NCI-H146 treated with DMSO at 0.1 percent for 48 hours (cell line): Measurements from ENCODE around the gene ZNF155.
"Not testable (repeated sequence)": the region's sequence is repeated elsewhere in the genome, so short reads cannot be mapped to it uniquely, and the experiment has no call there.

Experiments used
- DNase-seq: peaks from one replicate; lab custom pipeline; 2025; ENCODE audit not compliant: unreplicated experiment; lab: John Stamatoyannopoulos, UW

Gene ZNF155

GRCh38 chr19:43983912-43984686 lies at the start of gene ZNF155:
Gene ZNF155 (plus strand): TSS chr19:43984188. CDS start chr19:43988544, 4,356 bp downstream.
- peak; percentile 98 for DNase-seq

- DNase-seq: peak; percentile 81
Measured at GRCh38 chr19:43934985-43935708, 48.8 kb upstream of the ZNF155 start, which contains the start of gene ZNF45. Gene ZNF45 (minus strand): TSS chr19:43935282. CDS start chr19:43922185, 13,097 bp downstream.

- no peak for DNase-seq
Measured at GRCh38 chr19:43936188-43936587, 47.8 kb upstream of the ZNF155 start.

DNA sequence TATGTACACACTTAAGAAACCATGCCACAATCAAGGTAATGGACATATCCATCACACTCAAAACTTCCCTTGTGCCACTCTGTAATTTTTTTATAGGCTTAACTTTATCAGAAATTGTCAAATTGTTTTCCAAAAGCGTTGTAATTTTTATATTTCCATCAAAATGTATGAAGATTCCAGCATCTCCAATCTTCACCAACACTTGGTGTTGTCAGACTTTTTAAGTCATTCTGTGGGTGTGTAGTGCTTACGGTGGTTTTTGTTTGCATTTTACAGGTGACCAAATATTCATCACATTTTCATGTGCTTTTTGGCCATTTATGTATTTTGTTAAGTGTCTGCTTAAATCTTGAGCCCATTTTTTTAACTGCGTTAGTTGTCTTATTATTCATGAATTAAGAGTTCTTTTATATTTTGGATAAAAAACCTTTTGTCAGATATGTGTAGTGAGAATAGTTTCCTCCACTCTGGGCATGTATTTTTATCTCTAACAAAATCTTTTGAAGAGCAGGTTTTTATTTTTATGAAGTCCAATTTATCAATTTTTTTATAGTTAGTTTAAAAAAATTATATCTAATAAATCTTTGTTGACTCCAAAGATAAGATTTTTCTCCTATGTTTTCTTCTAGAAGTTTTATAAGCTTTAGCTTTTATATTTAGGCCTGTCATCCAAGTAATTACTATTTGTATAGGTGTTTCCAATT lies 44.3 kb upstream of the ZNF155 start:
- DNase-seq: no peak

GRCh38 chr19:43940719-43941118 lies 43.3 kb upstream of the ZNF155 start:
- DNase-seq: no peak

DNA sequence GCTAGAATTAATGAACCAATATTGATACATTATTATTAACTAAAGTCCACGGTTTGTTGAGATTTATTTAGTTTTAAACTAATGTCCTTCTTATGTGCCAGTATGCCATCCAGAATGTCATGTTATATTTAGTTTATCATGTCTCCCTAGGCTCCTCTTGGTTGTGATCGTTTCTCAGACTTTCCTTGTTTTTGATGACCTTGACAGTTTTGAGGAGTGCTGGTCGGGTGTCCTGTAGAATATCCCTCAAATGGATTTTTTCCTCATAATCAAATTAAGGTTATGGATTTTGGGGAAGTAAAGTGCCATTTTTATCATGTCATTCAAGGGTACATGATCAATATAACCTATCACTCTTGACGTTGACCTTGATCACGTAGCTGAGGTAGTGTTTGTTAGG lies 42.8 kb upstream of the ZNF155 start:
- no peak for DNase-seq

- DNase-seq: not testable (repeated sequence)
Measured at GRCh38 chr19:43947412-43947811, 36.6 kb upstream of the ZNF155 start.

DNA sequence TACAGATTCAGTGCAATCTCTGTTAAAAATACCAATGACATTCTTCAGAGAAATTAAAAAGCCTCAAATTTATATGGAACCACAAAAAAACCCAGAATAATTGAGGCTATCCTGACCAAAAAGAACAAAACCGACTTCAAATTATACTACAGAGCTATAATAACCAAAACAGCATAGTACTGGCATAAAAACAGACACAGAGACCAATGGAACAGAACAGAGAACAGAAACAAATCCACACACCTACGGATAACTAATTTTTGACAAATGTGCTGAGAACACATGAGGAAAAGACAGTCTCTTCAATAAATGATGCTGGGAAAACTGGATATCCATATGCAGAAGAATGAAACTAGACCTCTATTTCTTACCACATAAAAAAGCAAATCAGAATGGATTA lies 34.2 kb upstream of the ZNF155 start:
- DNase-seq: not testable (repeated sequence)

DNA sequence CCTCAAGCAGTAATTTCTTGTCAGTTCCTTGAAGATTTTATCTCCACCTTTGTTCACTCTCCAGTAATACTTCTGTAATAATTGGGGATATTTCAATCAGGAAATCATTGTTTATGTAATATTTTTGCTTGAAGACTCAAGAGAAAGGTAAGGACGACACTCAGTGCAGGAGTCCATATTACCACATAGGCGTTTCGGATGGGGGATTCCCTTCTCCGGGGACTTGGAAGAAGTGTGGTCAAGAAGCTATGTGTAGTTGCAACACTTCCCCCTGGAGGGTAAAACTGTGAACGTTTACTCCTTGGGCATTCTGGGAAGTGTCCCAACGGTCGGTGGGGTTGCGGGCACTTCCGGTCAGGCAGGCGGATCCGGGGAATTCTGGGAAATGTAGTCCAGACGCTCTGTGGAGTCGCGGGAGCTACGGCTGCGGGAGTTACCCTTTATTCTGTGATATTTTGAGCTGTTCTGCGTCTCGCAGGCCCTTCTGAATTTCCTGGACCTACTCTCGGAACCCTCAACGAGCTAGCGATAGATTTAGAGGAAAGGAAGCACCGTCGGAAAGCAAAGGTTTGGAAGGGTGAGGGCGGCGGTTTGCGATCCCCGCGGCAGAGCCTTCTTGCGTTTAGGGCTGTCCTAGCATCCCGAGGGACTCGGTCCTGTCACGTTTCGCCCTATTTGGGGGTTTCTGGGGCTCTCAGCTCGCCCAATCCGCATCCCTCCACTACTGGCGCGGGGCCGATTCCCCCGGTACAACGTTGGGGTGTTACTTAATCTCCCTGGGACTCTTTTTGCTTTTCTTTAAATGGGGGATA lies 32.9 kb upstream of the ZNF155 start, which contains the start of gene ZNF221:
Gene ZNF221, plus strand, starts transcription at position 395 of the 812 bp plus-strand sequence. CDS start 11,499 bp downstream, outside the sequence.
- DNase-seq: peak; percentile 78

- no peak for DNase-seq
Measured at GRCh38 chr19:43956827-43957226, 27.2 kb upstream of the ZNF155 start.

DNA sequence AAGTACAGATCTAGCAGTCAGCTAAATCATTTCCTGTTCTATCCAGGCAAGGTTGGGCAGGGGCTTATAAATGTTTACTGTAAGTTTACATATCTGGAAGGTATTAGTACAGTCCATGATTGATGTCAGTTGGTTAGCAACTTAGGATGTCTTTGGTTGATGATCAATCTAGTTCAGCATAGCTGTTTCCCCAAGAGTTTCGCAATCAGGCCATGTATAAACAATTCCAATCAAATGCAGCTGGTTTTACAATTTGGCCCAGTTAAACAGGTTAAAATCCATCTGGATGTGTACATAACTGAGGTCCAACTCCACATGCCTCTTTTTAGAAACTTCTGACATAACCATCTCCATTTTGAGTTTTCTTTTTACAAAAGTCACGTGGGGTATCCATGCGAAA lies 26.1 kb upstream of the ZNF155 start:
- DNase-seq: no peak

DNA sequence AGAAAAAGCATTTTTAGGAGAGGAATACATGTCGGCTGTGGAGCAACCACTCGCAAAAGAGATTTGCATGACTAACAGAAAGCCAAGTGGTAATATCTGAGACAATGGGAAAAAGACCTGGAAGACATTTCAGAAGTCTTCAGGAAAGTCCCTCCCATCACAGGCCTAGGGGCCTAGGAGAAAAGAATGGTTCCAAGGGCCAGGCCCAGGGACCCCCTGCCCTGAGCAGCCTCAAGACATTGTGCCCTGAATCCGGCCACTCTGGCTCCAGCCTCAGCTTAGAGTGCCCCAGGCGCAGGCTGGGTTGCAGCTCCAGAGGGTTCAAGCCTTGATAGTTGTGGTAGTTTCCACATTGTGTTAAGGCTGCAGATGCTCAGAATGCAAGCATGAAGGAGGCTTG lies 23.6 kb upstream of the ZNF155 start:
- no peak for DNase-seq

- DNase-seq: no peak
Measured at GRCh38 chr19:43966079-43966694, 17.8 kb upstream of the ZNF155 start.

- DNase-seq: no peak
Measured at GRCh38 chr19:43976732-43977131, 7.3 kb upstream of the ZNF155 start.

GRCh38 chr19:43983544-43983911 lies 460 bp upstream of the ZNF155 start:
- DNase-seq: no peak

DNA sequence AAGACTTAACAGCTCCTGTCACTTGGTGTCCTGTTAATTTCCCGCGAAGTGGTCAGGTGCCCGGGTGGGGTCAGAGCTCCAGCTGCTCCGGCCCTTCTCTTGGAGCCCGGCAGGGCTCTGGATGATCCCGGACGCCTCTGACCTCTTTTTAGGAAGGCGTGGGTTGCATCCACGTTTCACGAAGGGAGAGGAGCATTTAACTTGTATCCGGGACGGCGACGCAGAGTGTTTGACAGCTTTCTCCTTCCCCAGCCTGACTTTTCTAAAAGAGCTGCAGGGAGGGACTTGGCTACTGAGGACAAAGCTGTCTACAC lies 656 bp downstream of the ZNF155 start:
- no peak for DNase-seq

GRCh38 chr19:43997631-43998290 lies 13.8 kb downstream of the ZNF155 start:
- DNase-seq: no peak

- DNase-seq: no peak
Measured at GRCh38 chr19:44002212-44002565, 18.2 kb downstream of the ZNF155 start.

DNA sequence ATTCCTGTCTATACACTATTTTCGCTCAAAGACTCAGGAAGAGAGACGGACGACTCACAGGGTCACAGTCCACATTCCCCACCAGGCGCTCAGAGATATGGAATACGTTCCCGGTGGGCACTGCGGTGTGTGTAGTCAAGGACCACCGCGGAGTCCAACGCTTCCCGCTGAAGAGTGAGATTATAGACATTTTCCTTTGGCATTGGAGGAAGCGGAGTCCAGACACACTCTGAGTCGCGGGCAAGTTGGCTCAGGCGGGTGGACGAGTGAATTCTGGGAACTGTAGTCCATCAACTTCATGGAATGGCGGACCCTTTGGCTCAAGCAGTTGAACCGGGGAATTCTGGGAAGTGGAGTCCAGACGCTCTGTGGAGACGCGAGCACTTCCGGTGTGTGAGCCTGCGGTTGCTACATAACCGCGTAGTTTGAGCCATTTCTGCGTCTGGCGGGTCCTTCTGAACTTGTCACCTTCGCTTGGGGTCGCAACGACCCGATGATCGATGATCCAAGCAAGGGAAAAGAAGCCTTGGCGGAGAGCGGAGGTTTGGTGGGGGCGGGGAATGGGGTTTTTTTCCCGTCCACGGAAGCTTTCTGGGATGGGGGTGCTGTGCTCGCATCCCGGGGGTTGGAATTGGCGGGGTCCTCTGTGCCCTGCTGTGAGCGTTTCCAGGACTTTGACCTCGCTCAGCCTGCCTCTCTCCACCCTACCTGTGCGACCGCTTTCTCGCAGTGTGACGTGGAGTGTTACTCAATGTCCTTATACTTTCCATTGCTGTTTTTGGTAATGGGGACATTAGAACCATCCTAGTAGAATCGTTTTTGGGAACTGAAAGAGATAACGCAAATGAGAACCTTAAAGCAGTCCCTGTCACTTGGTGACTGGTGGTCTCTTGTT lies 18.8 kb downstream of the ZNF155 start, which contains the start of gene ZNF230:
Gene ZNF230, plus strand, starts transcription at position 392 of the 895 bp plus-strand sequence. CDS start 4,122 bp downstream, outside the sequence.
- peak; percentile 95 for DNase-seq
